GM12878 (cell line): ENCODE data around the gene CHST8. TPM values are rescaled to one million over a fixed set of nuclear protein-coding genes. Genes with fewer than 3 reads are reported as not detected.

Experiments used
- ATF3 ChIP-seq: IDR thresholded peaks from 2 replicates; pipeline ENCODE4 v1.6.1; 2011; ENCODE audit warnings: low read depth, mild to moderate bottlenecking, low read length, moderate library complexity, borderline replicate concordance; ENCODE audit errors: extremely low read depth
- BACH1 ChIP-seq: fragments of 450-650 bp; IDR thresholded peaks from 2 replicates; pipeline ENCODE4 v1.6.1; 2017; ENCODE audit warnings: mild to moderate bottlenecking, borderline replicate concordance
- CTCF ChIP-seq, 3 experiments: IDR thresholded peaks in 2 of 3; conservative IDR thresholded peaks in 1 of 3; 2 replicates each; pipeline ENCODE4 v1.5.1; 2011; ENCODE audit warnings: low read depth in 3 of 3, low read length in 3 of 3, mild to moderate bottlenecking in 3 of 3, control low read depth in 2 of 3, moderate library complexity in 2 of 3, inconsistent platforms in 1 of 3, mixed read lengths in 1 of 3; ENCODE audit not compliant: control insufficient read depth in 2 of 3, insufficient read depth in 1 of 3; ENCODE audit errors: extremely low read depth in 1 of 3
- E2F4 ChIP-seq: IDR thresholded peaks from 2 replicates; pipeline ENCODE4 v1.6.1; 2012; ENCODE audit warnings: low read depth, low read length, improper control_type of control experiment
- POLR2AphosphoS5 ChIP-seq: IDR thresholded peaks from 2 replicates; pipeline ENCODE4 v1.6.1; 2011; ENCODE audit warnings: mild to moderate bottlenecking, low read length, inconsistent platforms
- RFX5 ChIP-seq: IDR thresholded peaks from 2 replicates; pipeline ENCODE4 v1.6.1; 2011; ENCODE audit warnings: low read depth, low read length, improper control_type of control experiment
- SKIL ChIP-seq: fragments of 450-650 bp; IDR thresholded peaks from 2 replicates; pipeline ENCODE4 v1.6.1; 2017; ENCODE audit warnings: mild to moderate bottlenecking, low read depth, inconsistent platforms; ENCODE audit not compliant: poor library complexity, severe bottlenecking
- SMARCA5 ChIP-seq: fragments of 450-650 bp; IDR thresholded peaks from 2 replicates; pipeline ENCODE4 v1.6.1; 2017; ENCODE audit warnings: mild to moderate bottlenecking
- ZNF24 ChIP-seq: fragments of 450-650 bp; IDR thresholded peaks from 2 replicates; pipeline ENCODE4 v1.6.1; 2017; ENCODE audit warnings: antibody characterized with exemption, mild to moderate bottlenecking
- ZNF687 ChIP-seq: fragments of 450-650 bp; IDR thresholded peaks from 2 replicates; pipeline ENCODE4 v1.6.1; 2017; ENCODE audit warnings: mild to moderate bottlenecking, moderate library complexity
- polyA plus RNA-seq, 11 experiments: library from polyadenylated mRNA; depleted of rRNA in 4 of 11; unstranded in 6 of 11; stranded (reverse) in 5 of 11; fragments of >200 nt; fragmentation: Nextera tagmentation in 4 of 11; fragmentation: Illumina TruSeq in 1 of 11; extraction: Ambion mirVana in 4 of 11; extraction: Trizol in 1 of 11; gene quantifications; 1 replicate in 1 of 11; 2 replicates in 10 of 11; pipeline versions ENCODE4 v1.2.1 to v1.2.3, GENCODE V29; 2011 to 2016; ENCODE audit warnings: inconsistent platforms in 2 of 11, missing spikeins in 2 of 11, low read depth in 1 of 11
- total RNA-seq, 4 experiments: library from RNA; depleted of rRNA in 3 of 4; stranded (reverse); fragments of >200 nt in 3 of 4; fragmentation: Illumina TruSeq in 1 of 4; extraction: Trizol in 1 of 4; gene quantifications; 2 replicates each; pipeline versions ENCODE4 v1.2.1 to v1.2.3, GENCODE V29; 2013 to 2021

CHST8 gene
- total and polyA plus RNA-seq, 10 of the 15 experiments (the other 5 are each of a cell fraction or from before 2014, with no cell fraction given) = 0.06 TPM; not detected in 9

- no peak for TF ChIP-seq E2F4
- no peak for TF ChIP-seq CTCF (IDR thresholded peaks at IDR 0.05 in 2 of 3, conservative IDR thresholded peaks at IDR 0.05 in 1 of 3; ENCODE audit: control insufficient read depth in 2 of 3, extremely low read depth in 1 of 3, insufficient read depth in 1 of 3, low read depth in 3 of 3, low read length in 3 of 3)
- no peak for TF ChIP-seq RFX5
- no peak for TF ChIP-seq ATF3
- no peak for TF ChIP-seq SMARCA5
- no peak for TF ChIP-seq POLR2AphosphoS5
- no peak for TF ChIP-seq ZNF24
- TF ChIP-seq ZNF687 = no peak
- TF ChIP-seq SKIL = no peak
- no peak for TF ChIP-seq BACH1
Observed at GRCh38 chr19:33728141-33728540, 106.4 kb downstream of the CHST8 start (continued).
